H9 (cell line): Measurements from ENCODE around the gene SLCO3A1. TPM values are rescaled to one million over a fixed set of nuclear protein-coding genes. Genes with fewer than 3 reads are reported as not detected.
A peak's percentile ranks its signal among the peaks of the same experiment; 100 is the strongest.

ENCODE experiments used
- DNase-seq: peaks from one replicate; pipeline ENCODE4 v3.0.0-alpha.2; 2017
- H2AFZ ChIP-seq: one replicate; pipeline ENCODE4 v1.6.1; 2013; ENCODE audit warnings: mild to moderate bottlenecking, low read length, control low read depth, moderate library complexity
- H2AK5ac ChIP-seq: 2 replicates; pipeline ENCODE4 v1.6.1; 2013; ENCODE audit warnings: low read length, control low read depth, mixed read lengths; ENCODE audit not compliant: insufficient read length
- H2BK120ac ChIP-seq: one replicate; pipeline ENCODE4 v1.6.1; 2013; ENCODE audit warnings: low read depth, mild to moderate bottlenecking, low read length, control low read depth, inconsistent platforms; ENCODE audit not compliant: poor library complexity, severe bottlenecking
- H2BK12ac ChIP-seq: 2 replicates; pipeline ENCODE4 v1.6.1; 2013; ENCODE audit warnings: low read length, control low read depth, mixed read lengths, low read depth; ENCODE audit not compliant: insufficient read length
- H2BK15ac ChIP-seq: 2 replicates; pipeline ENCODE4 v1.6.1; 2013; ENCODE audit warnings: low read depth, low read length, control low read depth
- H2BK20ac ChIP-seq: one replicate; pipeline ENCODE4 v1.6.1; 2013; ENCODE audit warnings: low read depth, mild to moderate bottlenecking, low read length, control low read depth, inconsistent platforms; ENCODE audit not compliant: poor library complexity, severe bottlenecking
- H2BK5ac ChIP-seq: 2 replicates; pipeline ENCODE4 v1.6.1; 2013; ENCODE audit warnings: low read length, control low read depth, mixed read lengths; ENCODE audit not compliant: insufficient read length
- H3K14ac ChIP-seq: 2 replicates; pipeline ENCODE4 v1.6.1; 2013; ENCODE audit warnings: low read length, control low read depth; ENCODE audit not compliant: insufficient read depth
- H3K18ac ChIP-seq: 2 replicates; pipeline ENCODE4 v1.6.1; 2013; ENCODE audit warnings: low read depth, mild to moderate bottlenecking, mixed read lengths, low read length, control low read depth; ENCODE audit not compliant: insufficient read length
- H3K23ac ChIP-seq: 2 replicates; pipeline ENCODE4 v1.6.1; 2013; ENCODE audit warnings: low read length, control low read depth, mixed read lengths, low read depth; ENCODE audit not compliant: insufficient read length
- H3K23me2 ChIP-seq: 2 replicates; pipeline ENCODE4 v1.6.1; 2013; ENCODE audit warnings: low read depth, mild to moderate bottlenecking, mixed read lengths, low read length, control low read depth; ENCODE audit not compliant: insufficient read length, poor library complexity, severe bottlenecking
- H3K27ac ChIP-seq: 2 replicates; pipeline ENCODE4 v1.5.1; 2013; ENCODE audit warnings: low read length, control low read depth, mixed read lengths, low read depth; ENCODE audit not compliant: insufficient read length
- H3K27me3 ChIP-seq: 2 replicates; pipeline ENCODE4 v1.6.1; 2013; ENCODE audit warnings: low read length, control low read depth, inconsistent platforms; ENCODE audit not compliant: insufficient read depth
- H3K4ac ChIP-seq: 2 replicates; pipeline ENCODE4 v1.6.1; 2013; ENCODE audit warnings: low read depth, mild to moderate bottlenecking, control low read depth, inconsistent platforms, low read length, moderate library complexity
- H3K4me1 ChIP-seq: 2 replicates; pipeline ENCODE4 v1.6.1; 2013; ENCODE audit warnings: low read length, control low read depth, inconsistent platforms; ENCODE audit not compliant: insufficient read depth
- H3K4me2 ChIP-seq: 2 replicates; pipeline ENCODE4 v1.6.1; 2013; ENCODE audit warnings: low read length, control low read depth, mixed read lengths; ENCODE audit not compliant: insufficient read length, insufficient read depth
- H3K56ac ChIP-seq: 2 replicates; pipeline ENCODE4 v1.6.1; 2013; ENCODE audit warnings: low read depth, mild to moderate bottlenecking, mixed read lengths, low read length, control low read depth; ENCODE audit not compliant: insufficient read length
- H3K79me1 ChIP-seq: 2 replicates; pipeline ENCODE4 v1.6.1; 2013; ENCODE audit warnings: low read depth, mild to moderate bottlenecking, moderate library complexity, low read length, control low read depth, inconsistent platforms; ENCODE audit not compliant: insufficient read depth, poor library complexity, severe bottlenecking
- H3K79me2 ChIP-seq: 2 replicates; pipeline ENCODE4 v1.6.1; 2013; ENCODE audit warnings: low read length, control low read depth, inconsistent platforms; ENCODE audit not compliant: insufficient read depth
- H3K9ac ChIP-seq: 2 replicates; pipeline ENCODE4 v1.6.1; 2013; ENCODE audit warnings: low read length, control low read depth, mixed read lengths; ENCODE audit not compliant: insufficient read length; ENCODE audit errors: extremely low read depth
- H3K9me3 ChIP-seq: one replicate; pipeline ENCODE4 v1.6.1; 2013; ENCODE audit warnings: low read depth, low read length, inconsistent platforms; ENCODE audit not compliant: control insufficient read depth
- H3T11ph ChIP-seq: one replicate; pipeline ENCODE4 v1.6.1; 2013; ENCODE audit warnings: mild to moderate bottlenecking, low read length, control low read depth, inconsistent platforms
- H4K20me1 ChIP-seq: one replicate; pipeline ENCODE4 v1.6.1; 2013; ENCODE audit not compliant: control insufficient read depth, insufficient read length, insufficient read depth
- H4K5ac ChIP-seq: 2 replicates; pipeline ENCODE4 v1.6.1; 2013; ENCODE audit warnings: low read depth, mild to moderate bottlenecking, mixed read lengths, low read length, control low read depth; ENCODE audit not compliant: insufficient read length
- H4K8ac ChIP-seq: replicated peaks from 2 replicates; pipeline ENCODE4 v1.6.1; 2013; ENCODE audit warnings: low read length, control low read depth, mixed read lengths, low read depth; ENCODE audit not compliant: insufficient read length
- H4K91ac ChIP-seq: 2 replicates; pipeline ENCODE4 v1.6.1; 2013; ENCODE audit warnings: low read depth, mild to moderate bottlenecking, moderate library complexity, mixed read lengths, low read length, control low read depth; ENCODE audit not compliant: insufficient read length
- H3K27ac Mint-ChIP-seq, 3 experiments: 2 replicates in 2 of 3; 3 replicates in 1 of 3; pipeline ENCODE4 v1.8.0; 2020 to 2021; ENCODE audit warnings: mixed read lengths in 3 of 3, mild to moderate bottlenecking in 1 of 3, moderate library complexity in 1 of 3
- H3K27me3 Mint-ChIP-seq: 2 replicates; pipeline ENCODE4 v1.8.0; 2021; ENCODE audit warnings: low read depth, mild to moderate bottlenecking, moderate library complexity, mixed read lengths
- H3K36me3 Mint-ChIP-seq, 3 experiments: 2 replicates in 2 of 3; 3 replicates in 1 of 3; pipeline ENCODE4 v1.8.0; 2020 to 2021; ENCODE audit warnings: low read depth in 3 of 3, mixed read lengths in 3 of 3; ENCODE audit not compliant: insufficient read depth in 1 of 3
- H3K4me1 Mint-ChIP-seq, 2 experiments: 2 replicates each; pipeline ENCODE4 v1.8.0; 2020; ENCODE audit warnings: mixed read lengths in 2 of 2
- H3K4me3 Mint-ChIP-seq, 2 experiments: 2 replicates in 1 of 2; 3 replicates in 1 of 2; pipeline ENCODE4 v1.8.0; 2020 to 2021; ENCODE audit warnings: mild to moderate bottlenecking in 2 of 2, mixed read lengths in 2 of 2, moderate library complexity in 1 of 2
- H3K9me3 Mint-ChIP-seq, 2 experiments: 2 replicates in 1 of 2; 3 replicates in 1 of 2; pipeline ENCODE4 v1.8.0; 2020; ENCODE audit warnings: mild to moderate bottlenecking in 2 of 2, mixed read lengths in 2 of 2, moderate library complexity in 1 of 2
- CTCF ChIP-seq: fragments of 200-600 bp; sonication (generic); conservative IDR thresholded peaks from 3 replicates; pipeline ENCODE4 v1.8.0; 2021; ENCODE audit warnings: antibody characterized with exemption, mild to moderate bottlenecking
- WGBS: extraction: QIAGEN DNeasy Blood & Tissue Kit; methylation state at CpG from one replicate; pipeline ENCODE4 v1.1.7; 2013; ENCODE audit warnings: missing lambda C conversion rate, low lambda C conversion rate, mixed read lengths; ENCODE audit not compliant: insufficient read length; ENCODE audit errors: extremely low coverage; 5-methylcytosine and 5-hydroxymethylcytosine counted together
- total RNA-seq: library from RNA; stranded (reverse); gene quantifications from 2 replicates; pipeline ENCODE4 v1.2.1, GENCODE V29; 2021

The SLCO3A1 gene
- total RNA-seq, 1 experiment from 2014 or later, result 9.4 TPM

- Histone ChIP-seq H3K79me2 (no peaks in the 10 kb centered on the region), H3K9ac (no peak overlapping the region), H3K27ac (no peak overlapping the region), H4K8ac (no peak overlapping the region), H3K9me3 (no peaks in the 10 kb centered on the region), H2BK20ac (no peak overlapping the region), H2BK5ac (no peak overlapping the region), H2BK12ac (no peak overlapping the region), H4K91ac (no peak overlapping the region), H3K23ac (no peak overlapping the region), H3K79me1 (no peaks in the 10 kb centered on the region), H3K4me2 (no peak overlapping the region), H3K14ac (no peak overlapping the region), H3T11ph (no peak overlapping the region), H4K5ac (no peak overlapping the region), H2BK120ac (no peak overlapping the region), H2AFZ (no peak overlapping the region), H3K27me3 (no peaks in the 10 kb centered on the region), H4K20me1 (no peaks in the 10 kb centered on the region), H3K56ac (no peak overlapping the region), H2AK5ac (no peak overlapping the region), H3K4ac (no peak overlapping the region), H2BK15ac (no peak overlapping the region), H3K23me2 (no peaks in the 10 kb centered on the region), H3K4me1 (peaks cover 9% of the 10 kb centered on the region; the same call in 1 of the 2 replicates), H3K18ac (no peak overlapping the region)
- Mint-ChIP-seq H3K9me3 (no peaks in the 10 kb centered on the region), H3K27me3 (peaks cover 2% of the 10 kb centered on the region), H3K4me1 (peaks cover 16 to 25% of the 10 kb centered on the region in 2 experiments), H3K4me3 (no peak overlapping the region), H3K36me3 (no peaks in the 10 kb centered on the region; a peak in 2 of 7 replicates), H3K27ac (peak overlapping the region in 1 of 3 experiments; percentile 91; a peak in 1 of 7 replicates)
- no CpG with 5 or more reads among the region's 6 CpGs for WGBS
- TF ChIP-seq CTCF, result no peak
- DNase-seq, result no peak
Measured at GRCh38 chr15:92014281-92015030, 160.9 kb downstream of the SLCO3A1 start.
